ENCODE measurements around the gene IL17RD.
"Not testable (repeated sequence)": the region's sequence is repeated elsewhere in the genome, so short reads cannot be mapped to it uniquely, and the experiment has no call there.

Gene IL17RD

DNA sequence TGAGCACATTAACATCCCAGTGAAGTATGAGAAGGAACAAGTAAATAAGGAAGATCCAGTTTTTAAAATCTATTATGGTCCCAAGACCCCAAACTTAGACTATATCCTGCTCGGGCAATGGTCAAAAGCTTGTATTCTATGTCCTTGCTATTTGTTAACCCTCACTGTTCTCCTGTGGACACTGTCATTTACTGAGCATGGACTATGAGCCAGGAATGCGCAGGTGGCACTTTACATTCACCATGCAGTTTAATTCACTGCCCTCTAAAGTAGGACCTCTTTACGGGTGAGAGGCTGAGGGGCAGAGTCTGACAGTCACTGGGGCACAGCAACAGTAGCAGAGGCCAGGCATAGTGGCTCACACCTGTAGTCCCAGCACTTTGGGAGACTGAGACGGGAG lies 76.1 kb downstream of the IL17RD start:
- no peak for DNase-seq

DNA sequence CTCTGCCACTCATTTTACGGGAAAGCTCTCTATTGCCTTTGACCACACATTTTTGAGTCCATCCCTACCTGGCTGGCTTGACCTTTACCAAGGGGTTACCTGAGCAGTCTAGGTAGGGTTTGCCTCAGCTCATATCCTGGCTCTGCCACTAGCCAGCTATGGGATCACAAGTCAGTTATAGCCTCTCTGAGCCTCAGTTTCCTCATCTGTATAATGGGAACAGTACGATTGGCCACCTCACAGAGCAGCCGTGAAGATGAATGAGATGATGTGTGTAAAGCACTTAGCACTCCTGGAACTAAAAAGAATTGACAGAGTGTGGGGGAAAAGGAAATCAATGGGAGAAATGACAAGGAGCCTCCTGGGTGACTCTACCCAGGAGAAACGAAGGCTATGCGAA lies 76.7 kb downstream of the IL17RD start:
- DNase-seq: no peak

DNA sequence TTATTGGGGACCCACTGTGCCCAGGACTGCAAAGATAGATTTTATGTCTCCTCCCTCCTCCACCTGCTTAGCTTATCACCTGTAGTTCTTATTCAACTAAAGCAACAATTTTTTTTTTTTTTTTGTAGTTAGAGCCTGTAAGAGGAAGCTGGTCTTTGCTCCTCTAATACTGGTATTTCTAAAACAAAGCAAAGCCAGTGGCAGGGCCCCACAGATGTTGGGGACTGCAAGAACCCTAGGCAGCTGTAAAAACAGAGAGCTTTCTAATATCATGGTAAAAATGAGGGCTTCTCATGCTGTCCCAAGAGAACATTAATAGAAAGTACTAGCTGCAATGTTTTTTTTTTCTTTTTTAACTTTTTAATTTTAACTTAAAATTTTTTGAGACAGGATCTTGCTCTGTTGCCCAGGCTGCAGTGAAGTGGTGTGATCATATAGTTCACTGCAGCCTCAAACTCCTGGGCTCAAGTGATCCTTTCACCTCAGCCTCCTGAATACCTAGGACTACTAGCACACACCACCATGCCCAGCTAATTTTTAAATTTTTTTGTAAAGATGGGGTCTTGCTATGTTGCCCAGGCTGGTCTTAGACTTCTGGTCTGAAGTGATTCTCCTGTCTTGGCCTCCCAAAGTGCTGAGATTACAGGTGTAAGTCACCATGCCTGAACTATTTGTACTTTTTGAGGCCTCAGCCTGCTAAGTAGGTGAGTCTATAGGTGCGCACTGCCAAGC lies 77.6 kb downstream of the IL17RD start:
- DNase-seq: no peak

DNA sequence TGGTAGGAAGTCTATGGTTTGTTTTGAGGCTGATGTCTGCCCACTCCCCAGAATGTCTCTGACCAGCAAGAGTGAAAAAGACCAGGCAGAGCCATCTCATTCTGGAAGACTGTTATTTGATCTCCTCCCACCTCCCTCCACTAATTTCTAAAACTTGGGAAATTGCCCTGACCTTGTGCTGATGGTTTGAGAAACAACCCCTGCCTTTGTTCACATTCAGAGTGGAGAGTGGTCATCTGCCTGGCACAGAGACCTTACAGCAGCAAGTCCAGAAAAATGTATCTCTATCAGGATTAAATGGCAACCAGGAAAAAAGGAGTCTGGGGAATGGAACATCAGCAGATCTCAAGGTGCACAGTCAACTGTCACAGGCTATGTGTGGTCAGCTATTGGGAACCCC lies 79.0 kb downstream of the IL17RD start:
- DNase-seq: no peak

DNA sequence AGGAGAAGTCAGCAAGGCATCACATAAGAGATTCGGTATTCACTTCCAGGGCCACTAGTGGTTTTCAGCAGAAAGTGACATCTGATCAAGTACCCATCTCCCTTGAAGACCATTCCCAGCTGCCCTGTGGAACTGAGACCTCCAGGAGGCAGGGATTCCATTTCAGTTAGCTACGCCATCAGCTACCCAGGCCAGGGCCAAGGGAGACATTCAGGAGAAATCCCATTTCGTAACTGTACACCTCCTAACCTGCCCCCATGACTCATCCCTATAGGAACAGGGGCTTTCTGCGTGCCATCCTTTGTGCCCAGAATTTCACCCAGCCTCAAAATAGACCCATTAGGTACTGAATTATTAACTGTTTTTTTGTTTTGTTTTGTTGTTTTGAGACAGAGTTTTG lies 79.9 kb downstream of the IL17RD start:
- DNase-seq: no peak

DNA sequence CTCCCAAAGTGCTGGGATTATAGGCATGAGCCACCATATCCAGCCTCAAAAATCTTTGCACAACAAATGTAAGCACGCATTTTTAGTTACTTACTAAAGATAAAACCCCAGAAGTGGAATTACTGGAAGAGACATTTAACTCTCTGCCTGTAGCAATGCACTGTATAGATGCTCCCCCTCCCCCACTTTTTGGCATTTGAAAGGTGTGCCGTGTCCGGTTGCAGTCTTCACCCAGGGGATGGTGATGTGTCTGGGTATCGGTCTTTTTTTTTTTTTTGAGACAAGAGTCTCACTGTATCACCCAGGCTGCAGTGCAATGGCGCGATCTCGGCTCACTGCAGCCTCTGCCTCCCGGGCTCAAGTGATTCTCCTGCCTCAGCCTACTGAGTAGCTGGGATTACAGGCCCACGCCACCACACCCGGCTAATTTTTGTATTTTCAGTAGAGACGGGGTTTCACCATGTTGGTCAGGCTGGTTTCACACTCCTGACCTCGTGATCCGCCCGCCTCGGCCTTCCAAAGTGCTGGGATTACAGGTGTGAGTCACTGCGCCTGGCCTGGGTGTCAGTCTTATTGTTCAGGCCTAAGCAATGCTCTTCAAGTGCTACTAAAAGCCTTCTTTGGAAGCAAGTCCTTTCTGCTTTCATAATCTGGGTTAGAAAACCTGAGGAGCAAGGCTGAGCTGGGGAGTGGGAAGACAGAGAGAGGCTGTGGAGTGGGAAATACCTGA lies 81.7 kb downstream of the IL17RD start:
- not testable (repeated sequence) for DNase-seq

DNA sequence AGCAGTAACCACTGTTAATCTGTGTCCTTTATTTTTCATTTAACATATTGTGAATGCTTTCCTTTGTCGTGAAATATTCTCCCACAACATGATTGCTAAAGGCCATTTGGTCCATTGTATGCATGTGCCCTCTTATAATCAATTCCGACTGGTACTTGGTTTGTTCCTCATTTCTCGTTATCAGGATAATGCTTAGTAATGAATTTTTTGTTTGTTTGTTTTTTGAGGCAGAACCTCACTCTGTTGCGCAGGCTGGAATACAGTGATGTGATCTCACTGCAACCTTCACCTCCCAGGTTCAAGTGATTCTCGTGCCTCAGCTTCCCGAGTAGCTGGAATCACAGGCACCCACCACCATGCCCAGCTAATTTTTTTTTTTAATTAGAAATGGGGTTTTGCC lies 82.7 kb downstream of the IL17RD start:
- DNase-seq: no peak

DNA sequence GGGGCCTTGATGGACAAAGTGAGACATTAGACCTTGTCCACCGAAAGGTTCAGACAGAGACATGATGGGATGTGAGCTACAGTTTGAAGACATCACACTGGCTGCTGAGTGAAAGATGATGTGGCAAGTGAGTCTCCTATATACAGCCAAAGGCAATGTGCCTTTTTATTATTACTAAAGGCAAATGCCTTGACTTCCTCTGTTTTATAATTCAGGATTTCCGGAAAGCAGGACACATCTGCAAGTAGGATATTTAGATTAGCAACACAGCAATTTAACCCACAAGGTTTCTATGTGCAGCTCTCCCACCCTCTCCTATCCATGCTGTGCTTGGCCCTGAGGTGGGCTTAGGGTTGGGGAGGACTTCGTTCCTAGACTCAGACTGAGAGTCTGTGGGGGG lies 84.0 kb downstream of the IL17RD start:
- DNase-seq: no peak

DNA sequence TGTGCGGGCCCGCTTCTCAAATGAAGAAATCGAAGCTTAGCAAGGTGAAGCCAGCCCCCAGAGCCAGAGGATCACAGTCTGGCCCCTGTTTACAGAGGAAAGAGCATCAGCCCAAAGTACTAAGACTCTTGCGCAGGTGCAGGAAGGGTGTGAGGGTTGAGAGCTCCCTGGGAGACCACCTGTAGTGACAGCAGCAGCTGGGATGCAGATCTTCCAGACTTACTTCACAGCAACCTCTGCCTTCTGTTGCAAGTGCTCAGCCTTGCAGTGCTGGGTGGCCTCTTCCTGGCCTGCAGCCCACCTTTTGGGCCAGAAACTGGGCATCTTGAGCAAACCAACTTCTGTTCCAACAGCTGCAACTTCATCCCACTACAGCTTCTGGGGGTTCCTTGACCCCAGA lies 85.0 kb downstream of the IL17RD start:
- DNase-seq: no peak

DNA sequence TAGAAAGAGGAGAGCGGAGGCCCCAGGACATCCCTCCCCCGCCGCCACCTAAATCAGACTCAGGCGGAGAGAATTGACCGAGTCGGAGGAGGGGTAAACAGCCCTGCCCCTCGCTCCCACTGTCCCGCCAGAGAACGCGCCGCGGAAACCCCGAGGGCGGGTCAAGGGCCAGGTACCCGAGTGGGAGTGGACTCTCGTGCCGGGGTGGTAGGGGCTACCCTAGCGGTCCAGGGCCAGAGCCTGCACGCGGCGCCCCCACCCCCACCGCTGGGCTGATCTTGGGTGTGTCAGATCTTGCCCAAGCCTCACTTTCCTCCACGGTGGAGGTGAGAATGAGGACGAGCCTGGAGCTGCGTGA lies 85.7 kb downstream of the IL17RD start:
- no peak for DNase-seq

DNA sequence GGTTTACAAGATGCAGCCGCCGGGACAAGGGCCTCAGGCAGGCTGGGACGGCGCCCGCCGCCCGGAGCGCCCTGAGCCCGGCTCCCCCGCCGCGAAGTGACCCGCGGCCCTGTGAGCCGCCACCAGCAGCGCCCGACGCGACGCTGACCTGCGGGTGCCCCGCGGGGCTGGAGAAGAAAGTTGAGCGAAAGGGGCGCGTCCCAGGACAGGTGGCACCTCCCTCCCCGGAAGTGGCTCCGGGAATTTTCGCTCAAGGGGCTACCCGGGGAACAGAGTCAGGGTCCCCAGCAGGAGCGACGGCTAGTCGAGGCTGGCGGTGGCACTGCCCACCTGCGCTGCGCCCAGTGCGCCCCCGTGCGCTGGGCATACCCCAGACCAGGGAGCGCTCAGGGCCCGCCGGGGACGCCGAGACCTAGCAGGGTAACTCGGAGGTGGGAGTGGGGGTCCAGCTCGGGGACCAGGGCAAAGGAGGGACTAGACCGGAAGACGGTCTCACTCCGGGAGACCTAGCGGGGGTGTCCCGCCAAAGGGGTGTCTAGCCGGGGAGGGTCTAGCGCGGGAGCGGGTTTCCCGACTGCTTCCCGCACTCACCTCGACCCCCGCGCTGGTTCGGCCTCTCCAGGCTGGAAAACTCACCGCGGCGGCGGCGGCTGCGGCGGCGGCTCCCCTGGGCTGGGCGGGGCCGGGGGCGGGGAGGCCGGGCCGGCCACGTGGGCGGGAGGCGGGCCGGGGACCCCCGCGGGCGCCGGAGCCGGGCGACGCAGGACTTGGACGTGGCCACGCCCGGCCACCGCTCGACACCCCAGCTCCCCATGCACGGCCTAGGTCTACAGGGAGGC lies 86.3 kb downstream of the IL17RD start:
- DNase-seq: peak; percentile 16

DNA sequence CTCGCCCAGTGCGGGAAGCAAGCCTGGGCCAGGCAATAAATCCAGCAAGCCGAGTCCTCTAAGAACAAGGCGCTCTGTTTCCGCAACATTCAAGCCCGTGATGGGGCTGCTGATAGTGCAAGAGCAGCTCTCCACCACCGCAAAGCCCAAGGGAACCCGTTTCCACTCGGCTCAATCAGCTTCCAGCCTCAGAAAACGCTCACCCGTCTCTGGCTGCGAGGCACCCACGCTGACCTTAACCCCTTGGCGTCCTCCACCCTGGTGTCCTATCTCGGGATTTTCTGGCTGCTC lies 86.9 kb downstream of the IL17RD start:
- no peak for DNase-seq

DNA sequence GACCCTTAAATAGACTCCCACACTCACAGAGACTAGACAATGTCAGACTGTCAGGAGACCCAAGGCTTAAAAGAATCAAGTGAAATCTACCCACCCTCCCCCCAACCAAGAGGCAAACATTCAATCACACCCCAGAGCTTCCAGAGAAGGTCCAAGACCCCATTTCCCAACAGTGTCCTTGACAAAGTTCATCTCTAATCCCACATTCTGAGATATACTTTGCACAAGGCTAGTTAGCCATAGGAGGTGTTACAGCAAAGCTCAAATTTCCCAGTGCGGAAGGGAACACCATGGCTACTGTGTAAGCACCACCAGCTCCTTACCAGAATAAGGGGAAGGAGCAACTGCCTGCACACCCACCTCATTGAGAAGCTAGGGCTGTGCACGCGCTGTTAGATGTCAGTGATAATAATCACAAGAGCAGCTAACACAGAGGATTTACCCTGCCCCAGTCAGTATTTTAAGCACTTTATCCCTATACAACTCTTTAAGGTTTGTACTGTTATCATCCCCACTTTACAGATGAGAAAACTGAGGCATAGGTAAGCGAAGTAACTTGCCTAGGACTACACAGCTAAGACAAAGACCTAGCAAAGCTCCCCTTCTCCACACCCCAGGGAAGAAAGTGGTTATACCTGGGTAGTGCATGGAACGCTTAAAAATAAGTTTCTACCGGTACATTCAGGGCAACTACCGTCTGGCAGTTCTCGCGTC lies 87.4 kb downstream of the IL17RD start:
- no peak for DNase-seq

DNA sequence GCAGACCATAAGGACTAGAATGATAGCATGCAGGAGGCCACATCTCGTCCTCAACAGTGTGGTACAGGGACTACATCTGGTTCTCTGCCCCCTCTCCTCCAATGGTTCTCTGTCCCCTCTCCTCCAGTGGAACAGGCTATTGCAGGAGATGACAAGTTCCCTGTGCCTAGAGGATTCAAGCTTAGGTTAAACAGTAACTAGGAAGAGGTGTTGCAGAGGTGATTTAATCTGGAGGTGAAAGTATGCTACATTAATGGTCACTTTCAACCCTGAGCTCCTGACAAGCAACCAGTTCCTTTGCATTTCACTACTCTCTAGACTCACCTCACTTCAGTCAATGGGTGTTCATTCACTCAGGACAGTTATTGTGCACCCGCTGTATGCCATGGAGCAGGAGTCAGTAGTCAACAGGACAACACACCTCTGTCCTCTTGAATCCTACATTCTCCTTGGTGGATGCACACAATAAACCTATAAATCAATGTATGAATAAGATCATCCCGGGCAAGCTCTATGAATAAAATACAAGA lies 88.7 kb downstream of the IL17RD start:
- DNase-seq: no peak

DNA sequence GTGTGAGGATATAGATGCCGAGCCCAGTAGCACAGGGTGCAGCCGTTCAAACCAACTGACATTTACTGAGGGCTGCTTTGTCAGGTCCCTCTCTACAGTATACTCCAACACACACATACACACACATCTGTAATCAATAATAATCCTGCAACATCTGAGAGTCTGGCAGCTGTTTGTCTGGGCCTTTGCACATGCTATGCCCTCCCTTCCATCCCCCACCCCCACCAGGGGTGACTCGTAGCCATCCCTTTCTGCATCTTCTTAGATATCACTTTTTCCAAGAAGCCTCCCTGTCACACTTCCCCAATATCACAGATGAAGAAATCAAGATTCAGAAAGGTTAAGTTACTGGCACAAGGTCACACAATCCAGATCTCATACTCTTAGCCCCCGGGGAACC lies 91.0 kb downstream of the IL17RD start:
- no peak for DNase-seq

DNA sequence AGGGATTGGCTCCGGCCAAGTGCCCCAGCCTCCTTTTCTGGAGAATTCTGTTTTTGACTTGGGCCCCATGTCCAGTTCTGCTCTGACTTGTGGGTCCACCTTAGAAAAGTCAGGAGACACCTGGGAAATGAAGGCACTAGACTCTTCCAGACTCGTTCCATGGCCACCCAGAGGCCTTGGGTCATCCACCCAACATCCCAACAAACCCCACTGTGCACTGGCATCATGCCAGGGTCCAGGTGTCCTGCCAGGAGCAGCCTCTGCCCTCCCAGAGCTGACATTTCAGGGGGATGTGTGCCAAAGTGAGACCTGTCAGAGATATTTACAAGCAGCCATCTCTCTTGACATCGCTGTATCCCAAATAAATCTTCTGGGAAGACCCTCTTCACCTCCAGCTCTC lies 91.5 kb downstream of the IL17RD start:
- DNase-seq: no peak

DNA sequence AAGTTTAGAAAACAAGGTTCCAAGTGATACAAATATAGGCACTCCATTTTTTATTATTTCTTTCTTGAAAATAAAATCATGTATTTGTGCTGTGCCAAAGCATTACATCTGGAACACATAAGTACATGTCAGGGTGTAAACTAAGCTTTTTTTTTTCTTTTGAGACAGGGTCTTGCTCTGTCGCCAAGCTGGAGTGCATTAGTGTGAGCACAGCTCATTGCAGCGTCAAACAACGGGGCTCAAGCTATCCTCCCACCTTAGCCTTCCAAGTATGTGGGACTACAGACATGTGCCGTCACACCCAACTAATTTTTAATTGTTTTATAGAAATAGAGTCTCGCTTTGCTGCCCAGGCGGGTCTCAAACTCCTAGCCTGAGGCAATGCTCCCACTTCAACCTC lies 95.7 kb downstream of the IL17RD start:
- no peak for DNase-seq

DNA sequence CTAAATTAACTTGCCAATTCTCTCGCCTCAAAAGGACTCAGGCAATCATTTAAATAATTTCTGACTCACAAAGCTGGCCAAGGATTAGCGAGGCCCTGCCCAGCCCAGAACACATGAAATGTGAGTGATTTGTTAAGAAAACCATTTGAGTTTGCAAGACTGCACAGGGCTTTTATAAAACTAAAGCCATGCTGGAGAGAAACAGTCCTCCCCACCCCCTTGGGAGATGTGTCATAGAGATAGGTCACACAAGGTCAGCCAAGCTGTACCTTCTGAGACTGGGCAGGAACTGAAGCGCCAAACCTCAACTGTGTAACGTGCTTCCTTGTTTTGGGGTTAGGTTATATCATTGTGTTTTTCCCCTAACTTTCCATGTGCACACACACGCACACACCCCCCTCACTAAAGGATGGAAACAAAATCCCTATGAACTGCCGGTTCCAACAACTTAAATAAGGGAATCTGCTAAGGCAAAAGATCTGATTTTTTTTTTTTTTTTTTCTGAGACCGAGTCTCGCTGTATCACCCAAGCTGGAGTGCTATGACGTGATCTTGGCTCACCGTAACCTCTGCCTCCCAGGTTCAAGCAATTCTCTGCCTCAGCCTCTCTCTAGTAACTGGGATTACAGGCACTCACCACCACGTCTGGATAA lies 96.6 kb downstream of the IL17RD start:
- DNase-seq: peak; percentile 47

DNA sequence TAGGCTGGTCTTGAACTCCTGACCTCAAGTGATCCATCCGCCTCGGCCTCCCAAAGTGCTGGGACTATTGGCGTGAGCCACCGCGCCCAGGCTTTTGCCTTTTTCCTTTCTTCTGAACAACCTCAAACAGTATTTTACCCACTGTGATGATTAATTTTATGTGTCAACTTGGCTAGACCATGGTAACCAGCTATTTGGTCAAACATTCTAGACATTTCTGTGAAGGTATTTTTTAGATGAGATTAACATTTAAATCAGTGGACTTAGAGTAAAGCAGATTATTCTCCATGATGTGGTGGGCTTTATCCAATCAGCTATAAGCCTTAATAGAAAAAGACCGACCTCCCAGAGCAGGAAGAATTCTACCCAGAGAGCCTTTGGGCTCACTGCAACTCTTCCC lies 98.7 kb downstream of the IL17RD start:
- no peak for DNase-seq

DNA sequence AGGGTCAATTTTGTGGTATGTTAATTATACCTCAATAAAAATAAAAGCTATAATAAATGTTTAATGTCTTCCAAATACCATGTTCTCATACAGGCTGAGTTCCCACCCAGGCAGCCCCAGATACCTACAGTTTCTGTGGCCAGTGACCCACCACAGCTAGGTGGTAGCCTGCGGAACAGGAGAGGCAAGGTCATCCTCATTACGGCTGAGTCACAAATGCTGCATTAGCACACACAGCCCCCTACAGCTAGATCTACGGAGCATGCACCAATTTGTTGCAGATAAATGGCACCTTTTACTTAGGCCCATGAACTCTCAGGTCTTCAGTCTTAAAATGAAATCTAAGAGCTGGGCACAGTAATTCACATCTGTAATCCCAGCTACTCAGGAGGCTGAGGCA lies 99.6 kb downstream of the IL17RD start:
- DNase-seq: no peak

DNA sequence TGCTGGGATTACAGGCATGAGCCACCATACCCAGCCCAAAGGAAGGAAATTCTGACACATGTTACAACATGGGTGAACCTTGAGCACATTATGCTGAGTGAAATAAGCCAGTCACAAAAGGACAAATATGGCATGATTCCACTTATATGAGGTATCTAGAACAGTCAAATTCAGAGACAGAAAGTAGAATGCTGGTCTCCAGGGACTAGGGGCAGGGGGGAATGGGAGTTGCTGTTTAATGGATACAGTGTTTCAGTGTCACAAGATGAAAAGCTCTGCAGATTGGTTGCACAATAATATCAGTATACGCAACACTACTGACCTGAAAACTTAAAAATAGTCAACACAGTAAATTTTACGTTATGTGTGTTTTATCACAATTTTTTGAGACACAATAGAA lies 100.6 kb downstream of the IL17RD start:
- DNase-seq: no peak

DNA sequence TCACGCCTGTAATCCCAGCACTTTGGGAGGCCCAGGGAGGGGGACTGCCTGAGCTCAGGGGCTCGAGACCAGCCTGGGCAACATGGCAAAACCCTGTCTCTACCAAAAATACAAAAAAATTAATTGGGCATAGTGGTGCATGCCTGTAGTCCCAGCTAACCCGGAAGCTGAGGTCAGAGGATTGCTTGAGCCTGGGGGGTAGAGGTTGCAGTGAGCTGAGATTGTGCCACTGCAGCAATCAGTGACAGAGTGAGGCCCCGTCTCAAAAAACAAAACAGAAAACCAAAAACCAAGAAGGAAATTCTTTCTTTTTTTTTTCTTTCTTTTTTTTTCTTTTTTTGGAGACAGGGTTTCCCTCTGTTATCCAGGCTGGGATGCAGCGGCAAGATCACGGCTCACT lies 101.2 kb downstream of the IL17RD start:
- DNase-seq: no peak

DNA sequence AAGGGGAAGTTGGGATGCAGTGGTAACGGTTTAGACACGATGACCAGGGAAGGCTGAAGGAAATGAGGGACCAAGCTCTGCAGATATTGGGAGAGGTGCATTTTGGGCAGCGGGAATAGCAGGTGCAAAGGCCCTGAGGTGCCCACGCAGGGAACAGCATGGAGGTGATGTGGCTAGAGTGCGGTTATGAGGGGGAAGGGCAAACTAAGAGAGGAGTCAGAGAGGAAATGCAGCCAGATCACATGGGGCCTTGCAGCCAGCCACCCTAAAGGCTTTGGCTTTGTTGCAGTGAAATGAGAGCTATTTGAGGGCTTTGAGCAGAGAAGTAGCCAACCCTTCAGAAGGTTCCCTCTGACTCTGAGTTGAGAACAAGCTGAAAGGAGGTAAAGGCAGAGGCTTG lies 102.1 kb downstream of the IL17RD start:
- no peak for DNase-seq

All from T1000 (cell line).